Measurements from ENCODE around the gene PCSK6. TPM values are rescaled to one million over a fixed set of nuclear protein-coding genes. Genes with fewer than 3 reads are reported as not detected.
A peak's percentile ranks its signal among the peaks of the same experiment; 100 is the strongest.

PCSK6 gene
- total and polyA plus RNA-seq, 2 of the 8 experiments (the other 6 are each of a cell fraction or from before 2014, with no cell fraction given): 1.9 to 4.0 TPM

DNA sequence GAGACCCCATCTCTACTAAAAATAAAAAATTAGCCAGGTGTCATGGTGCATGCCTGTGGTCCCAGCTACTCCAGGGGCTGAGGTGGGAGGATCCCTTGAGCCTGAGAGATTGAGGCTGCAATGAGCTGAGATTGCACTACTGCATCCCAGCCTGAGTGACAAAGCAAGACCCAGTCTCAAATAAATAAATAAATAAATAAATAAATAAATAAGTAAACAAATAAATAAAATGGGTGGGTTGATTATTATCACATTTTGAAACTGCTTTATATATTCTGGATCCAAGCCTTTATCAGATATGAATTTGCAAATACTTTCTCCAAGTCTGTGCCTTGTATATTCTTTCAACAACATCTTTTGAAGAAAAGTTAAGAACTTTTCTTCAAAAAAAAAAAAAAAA, 22.2 kb upstream of the PCSK6 start:
- Histone ChIP-seq H4K91ac (replicated peaks; ENCODE audit: insufficient read length, low read length) (no peak overlapping the region), H2AFZ (ENCODE audit: low read length) (no peak overlapping the region), H3K56ac (replicated peaks; ENCODE audit: insufficient read length, low read depth, low read length) (no peak overlapping the region), H3K4ac (replicated peaks; ENCODE audit: insufficient read length, low read depth, low read length) (no peak overlapping the region), H3K18ac (ENCODE audit: extremely low read depth, low read length) (no peak overlapping the region), H2BK20ac (ENCODE audit: low read length) (no peak overlapping the region), H2BK120ac (replicated peaks; ENCODE audit: low read depth, low read length) (no peak overlapping the region), H2BK5ac (ENCODE audit: low read depth, low read length) (no peak overlapping the region), H4K5ac (ENCODE audit: insufficient read length, low read depth, low read length) (no peak overlapping the region), H3K27me3 (replicated peaks in 1 of 4; ENCODE audit: control insufficient read depth in 3 of 4, extremely low read depth in 1 of 4, insufficient read depth in 3 of 4, low read length in 3 of 4) (no peaks in the 10 kb centered on the region), H2BK12ac (ENCODE audit: low read depth, low read length) (no peak overlapping the region), H3K14ac (ENCODE audit: insufficient read length) (no peak overlapping the region), H3K9me3 (ENCODE audit: insufficient read depth in 2 of 2, low read depth in 1 of 2, low read length in 1 of 2) (no peaks in the 10 kb centered on the region), H3K4me3 (ENCODE audit: extremely low read depth in 1 of 4, insufficient read depth in 2 of 4, low read depth in 3 of 4, low read length in 4 of 4) (no peak overlapping the region), H2AK5ac (ENCODE audit: low read depth, low read length) (no peak overlapping the region), H3K4me2 (ENCODE audit: insufficient read depth in 1 of 2, low read depth in 2 of 2, low read length in 2 of 2) (no peak overlapping the region), H4K8ac (ENCODE audit: extremely low read depth, insufficient read depth, low read length) (no peak overlapping the region), H2BK15ac (ENCODE audit: low read length) (no peak overlapping the region), H3K23me2 (ENCODE audit: low read depth, low read length) (no peaks in the 10 kb centered on the region), H3K9ac (replicated peaks in 1 of 4; ENCODE audit: extremely low read depth in 1 of 4, low read depth in 3 of 4, low read length in 3 of 4) (no peak overlapping the region), H3K4me1 (replicated peaks in 1 of 4; ENCODE audit: control insufficient read depth in 3 of 4, insufficient read depth in 4 of 4, low read length in 3 of 4) (no peaks in the 10 kb centered on the region), H3K79me2 (ENCODE audit: control insufficient read depth in 1 of 2, insufficient read depth in 2 of 2, low read length in 2 of 2) (no peaks in the 10 kb centered on the region), H3K79me1 (ENCODE audit: low read depth, low read length) (no peaks in the 10 kb centered on the region), H3K36me3 (ENCODE audit: control insufficient read depth in 2 of 4, insufficient read depth in 4 of 4, low read length in 3 of 4) (no peaks in the 10 kb centered on the region), H3K23ac (ENCODE audit: insufficient read length) (no peak overlapping the region), H3K27ac (ENCODE audit: low read depth, low read length) (no peak overlapping the region), H4K20me1 (replicated peaks in 1 of 2; ENCODE audit: control insufficient read depth in 1 of 2, insufficient read depth in 2 of 2, low read length in 2 of 2) (no peaks in the 10 kb centered on the region)
- CTCF ChIA-PET (ENCODE audit: partially characterized antibody): interaction anchor here (0.6 to 1.9 kb wide), 4 partner anchors 13 to 366 kb away, joined by 4 to 5 read pairs (median 4); no protein-coding TSS in a partner anchor
- POLR2A ChIA-PET (ENCODE audit: partially characterized antibody): no interaction called here
- FAIRE-seq (no peak), DNase-seq (ENCODE audit: low read depth in 1 of 2, low spot score in 2 of 2) (peak in 1 of 2 experiments; percentile 4)
- TF ChIP-seq KDM1A (IDR thresholded peaks at IDR 0.05; ENCODE audit: borderline replicate concordance, low read length): no peak
- TF ChIP-seq HDAC2 (IDR thresholded peaks at IDR 0.05; ENCODE audit: borderline replicate concordance in 1 of 2, low read depth in 2 of 2, low read length in 2 of 2): no peak
- no peak for TF ChIP-seq YY1 (IDR thresholded peaks at IDR 0.05; ENCODE audit: low read depth, low read length)
- TF ChIP-seq JUN (IDR thresholded peaks at IDR 0.05; ENCODE audit: low read depth, low read length): no peak
- no peak for TF ChIP-seq CTBP2 (IDR thresholded peaks at IDR 0.05; ENCODE audit: borderline replicate concordance, insufficient read depth, insufficient read length, low read length)
- no peak for TF ChIP-seq TBP (IDR thresholded peaks at IDR 0.05; ENCODE audit: low read depth, low read length)
- no peak for TF ChIP-seq NRF1 (IDR thresholded peaks at IDR 0.05; ENCODE audit: low read depth, low read length)

All from H1 (cell line).